GM23338 (cell line): ENCODE measurements around the gene GATAD2A. TPM values are rescaled to one million over a fixed set of nuclear protein-coding genes. Genes with fewer than 3 reads are reported as not detected.

ENCODE experiments used
- ATAC-seq: fragments of 200-7000 bp; cut with Tn5 transposase; 3 replicates; pipeline ENCODE4 v1.9.1; 2020
- DNase-seq: peaks from one replicate; pipeline ENCODE4 v3.0.0-alpha.2; 2015; ENCODE audit warnings: low spot score
- H2AFZ ChIP-seq: fragments of 200-600 bp; sonication (generic); 2 replicates; pipeline ENCODE4 v1.8.0; 2016; ENCODE audit warnings: antibody characterized with exemption, mild to moderate bottlenecking, moderate library complexity
- H3F3A ChIP-seq: fragments of 200-600 bp; sonication (generic); replicated peaks from 2 replicates; pipeline ENCODE4 v1.8.0; 2017; ENCODE audit warnings: antibody characterized with exemption, mixed run types, low read depth
- H3K27ac ChIP-seq: fragments of 200-600 bp; sonication (generic); 2 replicates; pipeline ENCODE4 v1.6.1; 2016; ENCODE audit warnings: low read depth
- H3K27me3 ChIP-seq: fragments of 200-600 bp; sonication (generic); 2 replicates; pipeline ENCODE4 v1.8.0; 2016; ENCODE audit warnings: mild to moderate bottlenecking, mixed run types, moderate library complexity; ENCODE audit not compliant: insufficient read depth
- H3K36me3 ChIP-seq: fragments of 200-600 bp; sonication (generic); 2 replicates; pipeline ENCODE4 v1.8.0; 2016; ENCODE audit warnings: mild to moderate bottlenecking; ENCODE audit not compliant: insufficient read depth
- H3K4me1 ChIP-seq: fragments of 200-600 bp; sonication (generic); 2 replicates; pipeline ENCODE4 v1.8.0; 2016; ENCODE audit warnings: mild to moderate bottlenecking, moderate library complexity; ENCODE audit not compliant: insufficient read depth
- H3K4me2 ChIP-seq: fragments of 200-600 bp; sonication (generic); 2 replicates; pipeline ENCODE4 v1.7.1; 2017; ENCODE audit warnings: mixed run types
- H3K4me3 ChIP-seq: fragments of 200-600 bp; sonication (generic); 2 replicates; pipeline ENCODE4 v1.6.1; 2016; ENCODE audit warnings: mixed run types
- H3K79me2 ChIP-seq: fragments of 200-600 bp; sonication (generic); replicated peaks from 2 replicates; pipeline ENCODE4 v1.8.0; 2017; ENCODE audit warnings: mild to moderate bottlenecking; ENCODE audit not compliant: insufficient read depth
- H3K9me2 ChIP-seq: fragments of 200-600 bp; sonication (generic); 2 replicates; pipeline ENCODE4 v1.8.0; 2017; ENCODE audit not compliant: insufficient read depth
- H4K20me1 ChIP-seq: fragments of 200-600 bp; sonication (generic); replicated peaks from 2 replicates; pipeline ENCODE4 v1.8.0; 2017; ENCODE audit warnings: mild to moderate bottlenecking; ENCODE audit not compliant: insufficient read depth
- H3K27ac Mint-ChIP-seq: 2 replicates; pipeline ENCODE4 v1.8.0; 2020; ENCODE audit warnings: inconsistent platforms, mild to moderate bottlenecking, moderate library complexity, mixed read lengths
- H3K27me3 Mint-ChIP-seq: 3 replicates; pipeline ENCODE4 v1.8.0; 2022; ENCODE audit warnings: low read depth, mild to moderate bottlenecking, moderate library complexity, mixed read lengths, inconsistent platforms; ENCODE audit not compliant: insufficient read depth, poor library complexity
- H3K36me3 Mint-ChIP-seq: 3 replicates; pipeline ENCODE4 v1.8.0; 2021; ENCODE audit warnings: low read depth, mild to moderate bottlenecking, inconsistent platforms, moderate library complexity, mixed read lengths
- H3K4me1 Mint-ChIP-seq: 3 replicates; pipeline ENCODE4 v1.8.0; 2020; ENCODE audit warnings: mild to moderate bottlenecking, inconsistent platforms, mixed read lengths
- H3K4me3 Mint-ChIP-seq: 3 replicates; pipeline ENCODE4 v1.8.0; 2021; ENCODE audit warnings: moderate library complexity, mild to moderate bottlenecking, inconsistent platforms, mixed read lengths
- H3K9me3 Mint-ChIP-seq: 3 replicates; pipeline ENCODE4 v1.8.0; 2020; ENCODE audit warnings: moderate library complexity, mild to moderate bottlenecking, inconsistent platforms, mixed read lengths
- CREB1 ChIP-seq: fragments of 250-450 bp; sonication (Bioruptor Pico); IDR thresholded peaks from 2 replicates; pipeline ENCODE4 v1.5.0; 2020; ENCODE audit warnings: low read depth, mild to moderate bottlenecking, moderate library complexity
- EZH2 ChIP-seq: fragments of 200-600 bp; sonication (generic); IDR thresholded peaks from one replicate; pipeline ENCODE4 v1.8.0; 2017; ENCODE audit warnings: antibody characterized with exemption, mild to moderate bottlenecking, low read depth; ENCODE audit not compliant: unreplicated experiment
- EZH2phosphoT487 ChIP-seq: fragments of 200-600 bp; sonication (generic); IDR thresholded peaks from one replicate; pipeline ENCODE4 v1.8.1; 2018; ENCODE audit warnings: antibody characterized with exemption; ENCODE audit not compliant: unreplicated experiment
- JUNB ChIP-seq: IDR thresholded peaks from one replicate; pipeline ENCODE4 v1.6.1; 2016; ENCODE audit warnings: antibody characterized with exemption; ENCODE audit not compliant: unreplicated experiment
- NANOG ChIP-seq: IDR thresholded peaks from 2 replicates; pipeline ENCODE4 v1.6.1; 2016; ENCODE audit warnings: antibody characterized with exemption, borderline replicate concordance
- POLR2AphosphoS5 ChIP-seq: IDR thresholded peaks from 2 replicates; pipeline ENCODE4 v1.6.1; 2016; ENCODE audit warnings: antibody characterized with exemption, low read depth
- STAT1 ChIP-seq: IDR thresholded peaks from one replicate; pipeline ENCODE4 v1.6.1; 2016; ENCODE audit warnings: antibody characterized with exemption; ENCODE audit not compliant: unreplicated experiment
- ZNF114 ChIP-seq: fragments of 250-450 bp; sonication (Bioruptor Pico); IDR thresholded peaks from 2 replicates; pipeline ENCODE4 v1.5.0; 2020; ENCODE audit warnings: mild to moderate bottlenecking, moderate library complexity
- ZNF331 ChIP-seq: fragments of 250-450 bp; sonication (Bioruptor Pico); IDR thresholded peaks from 2 replicates; pipeline ENCODE4 v1.5.0; 2020; ENCODE audit warnings: low read depth, mild to moderate bottlenecking, moderate library complexity
- polyA plus RNA-seq: library from polyadenylated mRNA; unstranded; fragments of >200 nt; fragmentation: Nextera tagmentation; extraction: Ambion mirVana; gene quantifications from 2 replicates; pipeline ENCODE4 v1.2.1, GENCODE V29; 2016
- total RNA-seq: library from RNA; depleted of rRNA; stranded (reverse); fragments of >200 nt; shearing (Covaris generic); gene quantifications from 2 replicates; pipeline ENCODE4 v1.2.3, GENCODE V29; 2014
- TF ChIP-seq, protein P1 (sequence below), 2 experiments: fragments of 200-600 bp in 1 of 2; sonication (generic) in 1 of 2; conservative IDR thresholded peaks; 2 replicates each; pipeline versions ENCODE4 v1.5.1 to v1.6.1; 2016 to 2017; ENCODE audit warnings: antibody characterized with exemption in 2 of 2, low read depth in 2 of 2, mild to moderate bottlenecking in 2 of 2, moderate library complexity in 1 of 2
- TF ChIP-seq, protein P2 (sequence below): IDR thresholded peaks from one replicate; pipeline ENCODE4 v1.6.1; 2018; ENCODE audit warnings: antibody characterized with exemption; ENCODE audit not compliant: unreplicated experiment
- TF ChIP-seq, protein P3 (sequence below): fragments of 250-450 bp; sonication (Bioruptor Pico); IDR thresholded peaks from 2 replicates; pipeline ENCODE4 v1.5.0; 2020; ENCODE audit warnings: mild to moderate bottlenecking, moderate library complexity
- TF ChIP-seq, protein P4 (sequence below): IDR thresholded peaks from 2 replicates; pipeline ENCODE4 v1.6.1; 2016; ENCODE audit warnings: antibody characterized with exemption

The GATAD2A gene
- total and polyA plus RNA-seq, 2 experiments from 2014 or later, result 40.0 to 151 TPM

DNA sequence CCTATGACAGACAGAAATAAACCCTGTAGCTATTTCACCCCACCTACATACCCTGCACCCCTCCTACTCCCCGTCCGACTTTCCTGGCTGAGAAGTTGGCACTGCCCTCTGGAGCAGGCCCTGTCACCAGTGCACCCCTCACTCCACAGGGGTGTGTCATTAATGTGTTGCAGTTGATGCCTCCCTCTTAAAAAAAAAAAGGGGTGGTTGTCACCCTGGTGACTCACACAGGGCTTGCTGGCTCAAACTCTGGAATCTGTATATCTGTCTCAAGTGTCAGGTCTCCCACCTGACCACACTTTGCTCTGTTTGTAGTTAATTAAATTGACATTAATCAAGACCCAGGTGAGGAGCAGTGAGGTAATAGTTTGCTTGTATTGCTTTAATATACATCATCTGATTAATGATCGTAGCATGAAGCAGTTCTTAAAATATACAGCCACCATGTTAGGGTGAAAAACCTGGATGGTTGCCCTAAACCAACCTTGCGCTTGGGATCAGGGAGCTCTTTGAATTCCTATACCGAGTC is 2.0 kb upstream of the GATAD2A start:
- Histone ChIP-seq H3K4me1 (peaks cover 26% of the 10 kb centered on the region), H3K36me3 (no peaks in the 10 kb centered on the region), H3K4me3 (no peak overlapping the region), H3K9me2 (no peaks in the 10 kb centered on the region), H3K27me3 (no peaks in the 10 kb centered on the region), H3K79me2 (peaks cover 64% of the 10 kb centered on the region), H2AFZ (no peak overlapping the region), H3K4me2 (no peak overlapping the region), H3F3A (peaks cover 18% of the 10 kb centered on the region), H4K20me1 (peaks cover 20% of the 10 kb centered on the region), H3K27ac (no peak overlapping the region)
- DNase-seq, result no peak
- ATAC-seq, result no peak
- Mint-ChIP-seq H3K4me3 (no peak overlapping the region; the same call in 2 of the 3 replicates), H3K36me3 (no peaks in the 10 kb centered on the region; the same call in 2 of the 3 replicates), H3K4me1 (peaks cover 32% of the 10 kb centered on the region), H3K27me3 (peaks cover 12% of the 10 kb centered on the region), H3K9me3 (no peaks in the 10 kb centered on the region), H3K27ac (0 out of 2 replicates have a peak overlapping the region, but pooled peaks have one; percentile 1)
- TF ChIP-seq ZNF114 (CRISPR knock-in tag), result no peak
- no peak for TF ChIP-seq EZH2phosphoT487
- no peak for TF ChIP-seq POLR2AphosphoS5
- no peak for TF ChIP-seq ZNF331
- TF ChIP-seq, protein P1, sequence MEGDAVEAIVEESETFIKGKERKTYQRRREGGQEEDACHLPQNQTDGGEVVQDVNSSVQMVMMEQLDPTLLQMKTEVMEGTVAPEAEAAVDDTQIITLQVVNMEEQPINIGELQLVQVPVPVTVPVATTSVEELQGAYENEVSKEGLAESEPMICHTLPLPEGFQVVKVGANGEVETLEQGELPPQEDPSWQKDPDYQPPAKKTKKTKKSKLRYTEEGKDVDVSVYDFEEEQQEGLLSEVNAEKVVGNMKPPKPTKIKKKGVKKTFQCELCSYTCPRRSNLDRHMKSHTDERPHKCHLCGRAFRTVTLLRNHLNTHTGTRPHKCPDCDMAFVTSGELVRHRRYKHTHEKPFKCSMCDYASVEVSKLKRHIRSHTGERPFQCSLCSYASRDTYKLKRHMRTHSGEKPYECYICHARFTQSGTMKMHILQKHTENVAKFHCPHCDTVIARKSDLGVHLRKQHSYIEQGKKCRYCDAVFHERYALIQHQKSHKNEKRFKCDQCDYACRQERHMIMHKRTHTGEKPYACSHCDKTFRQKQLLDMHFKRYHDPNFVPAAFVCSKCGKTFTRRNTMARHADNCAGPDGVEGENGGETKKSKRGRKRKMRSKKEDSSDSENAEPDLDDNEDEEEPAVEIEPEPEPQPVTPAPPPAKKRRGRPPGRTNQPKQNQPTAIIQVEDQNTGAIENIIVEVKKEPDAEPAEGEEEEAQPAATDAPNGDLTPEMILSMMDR (conservative IDR thresholded peaks at IDR 0.05; ENCODE audit: low read depth in 2 of 2), result no peak
- TF ChIP-seq JUNB, result no peak
- TF ChIP-seq, protein P2, sequence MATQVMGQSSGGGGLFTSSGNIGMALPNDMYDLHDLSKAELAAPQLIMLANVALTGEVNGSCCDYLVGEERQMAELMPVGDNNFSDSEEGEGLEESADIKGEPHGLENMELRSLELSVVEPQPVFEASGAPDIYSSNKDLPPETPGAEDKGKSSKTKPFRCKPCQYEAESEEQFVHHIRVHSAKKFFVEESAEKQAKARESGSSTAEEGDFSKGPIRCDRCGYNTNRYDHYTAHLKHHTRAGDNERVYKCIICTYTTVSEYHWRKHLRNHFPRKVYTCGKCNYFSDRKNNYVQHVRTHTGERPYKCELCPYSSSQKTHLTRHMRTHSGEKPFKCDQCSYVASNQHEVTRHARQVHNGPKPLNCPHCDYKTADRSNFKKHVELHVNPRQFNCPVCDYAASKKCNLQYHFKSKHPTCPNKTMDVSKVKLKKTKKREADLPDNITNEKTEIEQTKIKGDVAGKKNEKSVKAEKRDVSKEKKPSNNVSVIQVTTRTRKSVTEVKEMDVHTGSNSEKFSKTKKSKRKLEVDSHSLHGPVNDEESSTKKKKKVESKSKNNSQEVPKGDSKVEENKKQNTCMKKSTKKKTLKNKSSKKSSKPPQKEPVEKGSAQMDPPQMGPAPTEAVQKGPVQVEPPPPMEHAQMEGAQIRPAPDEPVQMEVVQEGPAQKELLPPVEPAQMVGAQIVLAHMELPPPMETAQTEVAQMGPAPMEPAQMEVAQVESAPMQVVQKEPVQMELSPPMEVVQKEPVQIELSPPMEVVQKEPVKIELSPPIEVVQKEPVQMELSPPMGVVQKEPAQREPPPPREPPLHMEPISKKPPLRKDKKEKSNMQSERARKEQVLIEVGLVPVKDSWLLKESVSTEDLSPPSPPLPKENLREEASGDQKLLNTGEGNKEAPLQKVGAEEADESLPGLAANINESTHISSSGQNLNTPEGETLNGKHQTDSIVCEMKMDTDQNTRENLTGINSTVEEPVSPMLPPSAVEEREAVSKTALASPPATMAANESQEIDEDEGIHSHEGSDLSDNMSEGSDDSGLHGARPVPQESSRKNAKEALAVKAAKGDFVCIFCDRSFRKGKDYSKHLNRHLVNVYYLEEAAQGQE, result no peak
- TF ChIP-seq CREB1 (CRISPR knock-in tag), result no peak
- no peak for TF ChIP-seq STAT1
- TF ChIP-seq, protein P3, sequence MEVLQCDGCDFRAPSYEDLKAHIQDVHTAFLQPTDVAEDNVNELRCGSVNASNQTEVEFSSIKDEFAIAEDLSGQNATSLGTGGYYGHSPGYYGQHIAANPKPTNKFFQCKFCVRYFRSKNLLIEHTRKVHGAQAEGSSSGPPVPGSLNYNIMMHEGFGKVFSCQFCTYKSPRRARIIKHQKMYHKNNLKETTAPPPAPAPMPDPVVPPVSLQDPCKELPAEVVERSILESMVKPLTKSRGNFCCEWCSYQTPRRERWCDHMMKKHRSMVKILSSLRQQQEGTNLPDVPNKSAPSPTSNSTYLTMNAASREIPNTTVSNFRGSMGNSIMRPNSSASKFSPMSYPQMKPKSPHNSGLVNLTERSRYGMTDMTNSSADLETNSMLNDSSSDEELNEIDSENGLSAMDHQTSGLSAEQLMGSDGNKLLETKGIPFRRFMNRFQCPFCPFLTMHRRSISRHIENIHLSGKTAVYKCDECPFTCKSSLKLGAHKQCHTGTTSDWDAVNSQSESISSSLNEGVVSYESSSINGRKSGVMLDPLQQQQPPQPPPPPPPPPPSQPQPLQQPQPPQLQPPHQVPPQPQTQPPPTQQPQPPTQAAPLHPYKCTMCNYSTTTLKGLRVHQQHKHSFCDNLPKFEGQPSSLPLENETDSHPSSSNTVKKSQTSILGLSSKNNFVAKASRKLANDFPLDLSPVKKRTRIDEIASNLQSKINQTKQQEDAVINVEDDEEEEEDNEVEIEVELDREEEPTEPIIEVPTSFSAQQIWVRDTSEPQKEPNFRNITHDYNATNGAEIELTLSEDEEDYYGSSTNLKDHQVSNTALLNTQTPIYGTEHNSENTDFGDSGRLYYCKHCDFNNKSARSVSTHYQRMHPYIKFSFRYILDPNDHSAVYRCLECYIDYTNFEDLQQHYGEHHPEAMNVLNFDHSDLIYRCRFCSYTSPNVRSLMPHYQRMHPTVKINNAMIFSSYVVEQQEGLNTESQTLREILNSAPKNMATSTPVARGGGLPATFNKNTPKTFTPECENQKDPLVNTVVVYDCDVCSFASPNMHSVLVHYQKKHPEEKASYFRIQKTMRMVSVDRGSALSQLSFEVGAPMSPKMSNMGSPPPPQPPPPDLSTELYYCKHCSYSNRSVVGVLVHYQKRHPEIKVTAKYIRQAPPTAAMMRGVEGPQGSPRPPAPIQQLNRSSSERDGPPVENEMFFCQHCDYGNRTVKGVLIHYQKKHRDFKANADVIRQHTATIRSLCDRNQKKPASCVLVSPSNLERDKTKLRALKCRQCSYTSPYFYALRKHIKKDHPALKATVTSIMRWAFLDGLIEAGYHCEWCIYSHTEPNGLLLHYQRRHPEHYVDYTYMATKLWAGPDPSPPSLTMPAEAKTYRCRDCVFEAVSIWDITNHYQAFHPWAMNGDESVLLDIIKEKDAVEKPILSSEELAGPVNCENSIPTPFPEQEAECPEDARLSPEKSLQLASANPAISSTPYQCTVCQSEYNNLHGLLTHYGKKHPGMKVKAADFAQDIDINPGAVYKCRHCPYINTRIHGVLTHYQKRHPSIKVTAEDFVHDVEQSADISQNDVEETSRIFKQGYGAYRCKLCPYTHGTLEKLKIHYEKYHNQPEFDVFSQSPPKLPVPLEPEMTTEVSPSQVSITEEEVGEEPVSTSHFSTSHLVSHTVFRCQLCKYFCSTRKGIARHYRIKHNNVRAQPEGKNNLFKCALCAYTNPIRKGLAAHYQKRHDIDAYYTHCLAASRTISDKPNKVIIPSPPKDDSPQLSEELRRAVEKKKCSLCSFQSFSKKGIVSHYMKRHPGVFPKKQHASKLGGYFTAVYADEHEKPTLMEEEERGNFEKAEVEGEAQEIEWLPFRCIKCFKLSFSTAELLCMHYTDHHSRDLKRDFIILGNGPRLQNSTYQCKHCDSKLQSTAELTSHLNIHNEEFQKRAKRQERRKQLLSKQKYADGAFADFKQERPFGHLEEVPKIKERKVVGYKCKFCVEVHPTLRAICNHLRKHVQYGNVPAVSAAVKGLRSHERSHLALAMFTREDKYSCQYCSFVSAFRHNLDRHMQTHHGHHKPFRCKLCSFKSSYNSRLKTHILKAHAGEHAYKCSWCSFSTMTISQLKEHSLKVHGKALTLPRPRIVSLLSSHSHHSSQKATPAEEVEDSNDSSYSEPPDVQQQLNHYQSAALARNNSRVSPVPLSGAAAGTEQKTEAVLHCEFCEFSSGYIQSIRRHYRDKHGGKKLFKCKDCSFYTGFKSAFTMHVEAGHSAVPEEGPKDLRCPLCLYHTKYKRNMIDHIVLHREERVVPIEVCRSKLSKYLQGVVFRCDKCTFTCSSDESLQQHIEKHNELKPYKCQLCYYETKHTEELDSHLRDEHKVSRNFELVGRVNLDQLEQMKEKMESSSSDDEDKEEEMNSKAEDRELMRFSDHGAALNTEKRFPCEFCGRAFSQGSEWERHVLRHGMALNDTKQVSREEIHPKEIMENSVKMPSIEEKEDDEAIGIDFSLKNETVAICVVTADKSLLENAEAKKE (CRISPR knock-in tag), result no peak
- TF ChIP-seq NANOG, result no peak
- TF ChIP-seq EZH2, result no peak
- TF ChIP-seq, protein P4, sequence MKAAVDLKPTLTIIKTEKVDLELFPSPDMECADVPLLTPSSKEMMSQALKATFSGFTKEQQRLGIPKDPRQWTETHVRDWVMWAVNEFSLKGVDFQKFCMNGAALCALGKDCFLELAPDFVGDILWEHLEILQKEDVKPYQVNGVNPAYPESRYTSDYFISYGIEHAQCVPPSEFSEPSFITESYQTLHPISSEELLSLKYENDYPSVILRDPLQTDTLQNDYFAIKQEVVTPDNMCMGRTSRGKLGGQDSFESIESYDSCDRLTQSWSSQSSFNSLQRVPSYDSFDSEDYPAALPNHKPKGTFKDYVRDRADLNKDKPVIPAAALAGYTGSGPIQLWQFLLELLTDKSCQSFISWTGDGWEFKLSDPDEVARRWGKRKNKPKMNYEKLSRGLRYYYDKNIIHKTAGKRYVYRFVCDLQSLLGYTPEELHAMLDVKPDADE, result no peak
